ENCODE measurements around the gene FASN.

Gene FASN

DNA sequence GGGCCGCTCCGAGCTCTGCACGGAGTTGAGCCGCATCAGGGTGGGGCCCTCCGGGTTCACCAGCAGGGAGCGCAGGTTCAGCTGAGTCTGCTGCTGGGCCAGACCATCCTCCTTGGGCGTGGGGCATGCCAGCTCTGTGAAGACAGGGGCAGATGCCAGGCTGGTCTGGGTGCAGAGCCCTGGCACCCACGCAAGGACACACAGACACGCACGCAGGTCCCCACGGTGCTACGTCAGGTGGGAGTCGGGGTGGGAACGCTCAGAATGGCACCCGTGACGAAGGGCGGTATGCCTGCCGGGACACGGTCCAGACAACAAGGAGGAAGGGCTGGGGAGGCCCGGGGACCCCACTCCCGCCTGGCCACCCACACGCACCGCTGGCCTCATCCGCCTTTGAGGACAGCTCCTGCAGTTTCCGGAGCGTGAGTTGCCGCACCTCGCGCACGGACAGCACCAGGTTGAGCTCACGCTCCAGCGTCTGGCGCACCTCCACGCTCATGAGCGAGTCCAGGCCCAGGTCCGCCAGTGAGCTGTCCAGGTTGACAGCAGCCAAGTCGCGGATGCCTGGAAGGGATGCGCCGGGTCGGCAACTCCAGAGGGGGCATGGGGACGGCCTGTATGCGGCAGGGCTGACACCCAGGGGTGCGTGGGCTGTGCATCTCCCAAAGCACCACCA lies 17.1 kb downstream of the FASN start:
- TF ChIP-seq CTCF (IDR thresholded peaks at IDR 0.05) = no peak

- no peak for TF ChIP-seq CTCF (IDR thresholded peaks at IDR 0.05)
These were observed 17.8 kb downstream of the FASN start for GRCh38 chr17:82080048-82080788.

GRCh38 chr17:82079001-82079677 lies 18.9 kb downstream of the FASN start:
- TF ChIP-seq CTCF (IDR thresholded peaks at IDR 0.05) = no peak

DNA sequence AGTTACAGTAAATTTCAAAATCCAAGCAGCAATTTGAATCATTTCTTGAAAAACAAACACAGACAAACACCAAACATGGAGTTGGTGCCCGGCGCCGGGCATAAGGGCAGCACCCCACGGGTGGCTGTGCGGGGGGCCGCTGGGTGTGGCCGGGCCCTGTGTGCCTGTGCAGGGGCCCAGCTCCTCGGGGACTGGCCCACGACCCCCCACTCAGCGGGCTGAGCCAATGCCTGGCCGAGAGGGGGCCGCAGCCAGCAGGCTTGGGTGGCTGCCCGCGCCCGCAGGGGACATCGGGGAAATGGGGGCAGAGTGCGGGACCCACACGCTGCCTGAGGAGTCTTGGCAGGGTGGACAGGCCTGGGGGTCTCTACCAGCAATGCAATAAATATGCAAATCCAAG lies 19.6 kb downstream of the FASN start:
- no peak for TF ChIP-seq CTCF (IDR thresholded peaks at IDR 0.05)

DNA sequence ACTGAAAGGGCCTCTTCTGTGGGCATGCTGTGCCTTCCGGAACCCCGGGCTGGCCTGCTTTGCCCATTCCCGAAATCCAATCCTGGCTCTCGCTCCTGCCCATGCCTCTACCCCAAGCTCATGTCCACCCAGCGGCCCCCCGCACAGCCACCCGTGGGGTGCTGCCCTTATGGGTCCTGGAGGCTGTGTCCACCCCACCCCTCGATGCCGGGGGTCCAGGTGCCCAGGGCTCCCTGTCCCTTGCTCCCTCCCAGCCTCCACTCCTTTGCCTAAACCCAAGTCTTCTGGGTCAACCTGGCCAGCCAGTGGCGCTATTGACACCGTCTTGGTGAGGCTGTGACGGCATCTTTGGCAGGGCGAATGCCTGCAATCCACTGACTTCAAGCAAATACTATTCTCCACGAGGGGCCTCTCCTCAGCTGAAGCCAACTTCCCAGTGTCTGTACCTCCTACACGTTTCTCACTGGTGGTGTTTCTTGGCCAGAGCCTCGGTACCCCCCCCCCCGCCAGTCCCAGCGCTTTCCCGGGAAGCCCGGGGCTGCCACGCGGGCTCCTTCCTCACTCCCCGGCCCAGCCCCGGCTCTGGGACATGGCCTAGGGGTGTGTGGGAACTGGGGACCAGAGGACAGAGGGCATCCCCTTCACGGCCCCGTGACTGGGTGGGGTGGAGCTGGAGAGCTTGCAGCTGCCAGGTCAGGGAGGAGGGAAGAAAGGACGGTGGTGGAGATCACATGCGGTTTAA lies 20.2 kb downstream of the FASN start:
- TF ChIP-seq CTCF (IDR thresholded peaks at IDR 0.05) = no peak

GRCh38 chr17:82076785-82077591 lies 21.0 kb downstream of the FASN start:
- TF ChIP-seq CTCF (IDR thresholded peaks at IDR 0.05) = no peak
